Stimulated activated naive CD8-positive, alpha-beta T cell treated with anti-CD3 and anti-CD28 coated beads, Interleukin-15, amount 100 ng/mL, for 72 hours (primary cell): Measurements from ENCODE around the gene IL1F10.

Source experiments
- ATAC-seq: fragments of 150-1000 bp; cut with Tn5 transposase; 2 replicates; pipeline ENCODE4 v1.10.0; 2021; ENCODE audit warnings: mild to moderate bottlenecking, moderate library complexity
- DNase-seq, 2 donors: peaks; one replicate each; pipeline ENCODE4 v3.0.0; 2021 to 2022
- H3K27ac Mint-ChIP-seq, 2 donors: one replicate each; pipeline ENCODE4 v1.8.0; 2022; ENCODE audit warnings: mild to moderate bottlenecking in 2 of 2, mixed read lengths in 2 of 2, moderate library complexity in 2 of 2
- H3K27me3 Mint-ChIP-seq: one replicate; pipeline ENCODE4 v1.8.0; 2022; ENCODE audit warnings: mixed read lengths
- H3K4me1 Mint-ChIP-seq: one replicate; pipeline ENCODE4 v1.8.0; 2022; ENCODE audit warnings: mild to moderate bottlenecking, mixed read lengths
- H3K4me3 Mint-ChIP-seq, 2 donors: one replicate each; pipeline ENCODE4 v1.8.0; 2022; ENCODE audit warnings: mild to moderate bottlenecking in 2 of 2, mixed read lengths in 2 of 2, moderate library complexity in 1 of 2
- H3K9me3 Mint-ChIP-seq, 2 donors: one replicate each; pipeline ENCODE4 v1.8.0; 2022; ENCODE audit warnings: mixed read lengths in 2 of 2

IL1F10 gene

DNA sequence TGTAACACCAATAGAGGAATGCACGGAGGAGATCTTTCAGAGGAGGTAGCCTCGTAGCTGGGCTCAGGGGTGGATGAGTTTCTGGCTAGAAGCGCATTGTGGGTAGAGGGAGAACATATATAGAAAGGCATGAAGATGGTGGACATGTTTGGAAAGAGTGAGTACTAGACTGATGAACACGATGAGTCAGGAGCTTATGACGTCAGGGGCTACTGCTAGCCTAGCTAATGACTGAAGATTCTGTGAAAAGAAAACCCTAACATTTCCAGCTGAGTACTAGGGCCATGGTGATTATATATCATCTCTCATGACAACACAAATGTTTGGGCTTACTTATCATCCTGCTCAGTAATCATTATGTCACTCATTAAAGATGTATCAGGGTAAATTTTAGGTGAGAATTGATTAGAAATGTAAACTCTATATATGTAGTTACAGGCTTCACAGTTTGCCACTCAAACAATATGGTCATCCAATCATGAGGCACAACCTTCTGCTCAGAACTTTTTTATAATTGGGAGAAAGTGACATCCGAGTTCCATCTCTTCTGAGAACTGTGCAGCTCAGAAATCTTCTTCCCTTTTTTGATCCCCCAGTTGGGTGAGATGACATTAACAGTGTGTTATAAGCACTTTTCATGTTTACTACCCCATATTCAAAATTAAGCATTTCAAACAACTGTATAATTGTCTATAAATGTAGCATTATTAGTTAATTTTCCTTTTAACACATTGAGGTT is 37.4 kb downstream of the IL1F10 start:
- H3K4me3 Mint-ChIP-seq, result no peak overlapping the region
- peaks cover 31% of the 10 kb centered on the region for H3K4me1 Mint-ChIP-seq
- no peaks in the 10 kb centered on the region for H3K27me3 Mint-ChIP-seq
- H3K9me3 Mint-ChIP-seq, result peaks cover 15 to 29% of the 10 kb centered on the region in 2 donors
- ATAC-seq (peak; percentile 84), DNase-seq (peak in 1 of 2 donors; percentile 45)
- no peak overlapping the region for H3K27ac Mint-ChIP-seq

DNA sequence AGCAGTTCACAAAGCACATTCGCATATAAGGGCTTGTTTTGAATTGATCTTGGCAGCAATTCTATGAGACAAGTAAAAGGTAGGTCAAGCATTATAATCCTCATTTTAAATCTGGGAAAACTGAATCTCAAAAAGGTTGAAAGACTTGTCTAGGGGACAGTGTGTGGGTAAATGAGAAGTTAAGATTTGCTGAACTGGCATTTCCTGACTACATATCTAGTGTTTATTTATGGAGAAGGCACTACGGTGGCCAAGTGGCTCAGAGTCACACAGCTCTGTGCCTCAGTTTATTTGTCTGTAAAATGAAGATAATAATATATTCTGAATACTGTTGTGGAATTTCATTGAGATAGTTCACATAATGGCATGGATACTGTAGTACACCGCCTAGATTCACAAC is 43.4 kb downstream of the IL1F10 start:
- Mint-ChIP-seq H3K9me3 (no peaks in the 10 kb centered on the region), H3K4me1 (no peaks in the 10 kb centered on the region), H3K4me3 (no peak overlapping the region), H3K27ac (no peak overlapping the region), H3K27me3 (no peaks in the 10 kb centered on the region)
- no peak for ATAC-seq
- no peak for DNase-seq

DNA sequence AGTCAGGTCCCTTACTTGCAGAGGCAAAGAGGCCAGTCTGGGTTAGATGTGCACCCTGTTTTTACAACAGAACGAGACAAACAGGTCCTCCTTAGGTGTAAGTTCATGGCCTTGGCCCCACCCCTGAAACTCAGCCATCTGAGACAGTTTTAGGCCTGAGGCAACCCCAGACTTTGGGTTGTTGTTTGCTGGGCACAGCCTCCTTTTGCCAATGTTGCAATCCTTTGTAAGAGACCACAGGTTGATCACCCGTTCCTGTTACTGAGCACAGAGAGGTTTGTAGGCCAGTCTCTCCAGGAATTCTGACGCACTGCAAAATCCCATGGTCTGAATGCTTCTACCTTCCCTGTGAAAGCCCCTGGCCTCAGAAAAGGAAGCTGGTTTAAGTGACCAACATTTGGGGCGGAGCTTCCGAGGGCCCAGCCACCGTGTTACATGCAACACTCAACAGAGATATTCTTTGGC is 44.1 kb downstream of the IL1F10 start:
- Mint-ChIP-seq H3K4me1 (no peaks in the 10 kb centered on the region), H3K27me3 (no peaks in the 10 kb centered on the region), H3K9me3 (no peaks in the 10 kb centered on the region), H3K27ac (no peak overlapping the region), H3K4me3 (no peak overlapping the region)
- ATAC-seq (no peak), DNase-seq (no peak)

GRCh38 chr2:113112441-113112840 is 44.7 kb downstream of the IL1F10 start:
- ATAC-seq (no peak), DNase-seq (no peak)
- Mint-ChIP-seq H3K4me1 (no peaks in the 10 kb centered on the region), H3K4me3 (no peak overlapping the region), H3K9me3 (no peaks in the 10 kb centered on the region), H3K27me3 (no peaks in the 10 kb centered on the region), H3K27ac (no peak overlapping the region)

GRCh38 chr2:113112871-113113270 is 45.1 kb downstream of the IL1F10 start:
- Mint-ChIP-seq H3K27ac (no peak overlapping the region), H3K9me3 (no peaks in the 10 kb centered on the region), H3K4me1 (no peaks in the 10 kb centered on the region), H3K4me3 (no peak overlapping the region), H3K27me3 (peaks cover 1% of the 10 kb centered on the region)
- no peak for ATAC-seq
- DNase-seq, result no peak

DNA sequence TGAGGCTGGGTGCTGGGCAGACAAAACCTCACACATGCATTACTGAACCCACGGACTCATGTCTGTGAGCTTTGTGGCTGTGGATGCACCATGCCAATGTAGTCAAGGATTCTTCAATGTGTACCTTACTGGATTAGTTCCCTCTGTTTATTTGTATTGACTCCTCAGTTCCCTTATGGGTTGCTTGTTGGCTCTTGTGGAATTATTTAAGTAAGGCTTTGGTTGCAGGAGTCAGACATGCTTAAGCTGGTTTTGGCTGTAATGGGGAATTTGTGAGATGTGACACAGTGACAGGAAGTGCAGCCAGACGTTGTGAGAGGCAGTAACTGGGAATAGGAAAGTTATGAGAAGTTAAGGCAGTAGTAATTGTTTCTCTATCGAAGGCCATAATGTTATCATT is 46.0 kb downstream of the IL1F10 start:
- Mint-ChIP-seq H3K4me1 (no peaks in the 10 kb centered on the region), H3K4me3 (no peak overlapping the region), H3K9me3 (no peaks in the 10 kb centered on the region), H3K27me3 (peaks cover 5% of the 10 kb centered on the region), H3K27ac (no peak overlapping the region)
- no peak for DNase-seq
- no peak for ATAC-seq

GRCh38 chr2:113114224-113114945 is 46.6 kb downstream of the IL1F10 start:
- H3K4me1 Mint-ChIP-seq, result no peaks in the 10 kb centered on the region
- peaks cover 6% of the 10 kb centered on the region for H3K27me3 Mint-ChIP-seq
- no peak for ATAC-seq

GRCh38 chr2:113114996-113115395 is 47.2 kb downstream of the IL1F10 start:
- no peak overlapping the region for H3K27ac Mint-ChIP-seq
- peaks cover 13% of the 10 kb centered on the region for H3K27me3 Mint-ChIP-seq
- DNase-seq (no peak), ATAC-seq (no peak)
- H3K4me3 Mint-ChIP-seq, result no peak overlapping the region
- no peaks in the 10 kb centered on the region for H3K4me1 Mint-ChIP-seq
- H3K9me3 Mint-ChIP-seq, result no peaks in the 10 kb centered on the region

More at GRCh38 chr2:113114224-113114945, 46.6 kb downstream of the IL1F10 start:
- no peak for DNase-seq
- no peak overlapping the region for H3K27ac Mint-ChIP-seq
- H3K4me3 Mint-ChIP-seq, result no peak overlapping the region
- no peaks in the 10 kb centered on the region for H3K9me3 Mint-ChIP-seq

DNA sequence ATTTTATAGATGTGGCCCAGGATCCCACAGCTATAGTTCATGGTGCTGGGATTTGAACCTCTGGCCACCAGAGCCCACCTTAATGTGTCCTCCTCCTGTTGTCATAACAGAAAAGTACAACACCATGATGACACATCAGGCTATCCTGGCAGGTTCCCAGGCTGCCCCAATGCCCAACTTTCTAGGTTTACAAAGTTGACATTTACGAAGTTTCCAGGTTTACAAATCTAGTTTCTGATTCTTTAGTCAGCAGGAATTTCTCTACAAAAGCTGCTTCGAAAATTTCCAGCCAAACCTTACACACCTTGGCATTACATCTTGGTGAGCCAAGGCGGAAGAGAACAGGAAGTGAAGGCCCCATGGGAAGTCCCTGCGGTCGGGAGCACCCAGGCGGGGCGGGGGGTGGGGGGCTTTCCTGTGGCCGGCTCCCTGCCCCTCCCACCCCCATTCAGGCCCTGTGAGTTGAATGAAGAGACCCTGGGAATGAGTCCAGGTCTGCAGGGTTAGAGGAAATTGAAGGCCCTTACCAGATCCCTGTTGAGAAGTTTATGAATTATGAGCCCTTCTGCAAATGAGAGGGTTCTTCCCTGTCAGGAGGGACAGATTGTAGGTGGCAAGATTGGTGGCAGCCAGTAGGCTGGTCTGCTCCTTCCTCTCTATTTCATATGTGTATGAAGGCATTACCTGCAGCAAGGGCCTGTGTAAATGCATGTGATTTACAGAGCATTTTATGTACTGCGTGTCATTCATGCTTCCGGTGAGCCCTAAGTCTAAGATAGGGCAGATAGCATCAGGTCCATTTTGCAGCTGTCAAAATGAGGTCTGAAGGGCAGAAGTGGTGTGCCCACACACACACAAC is 48.6 kb downstream of the IL1F10 start:
- H3K27ac Mint-ChIP-seq, result peak overlapping the region in 1 of 2 donors; percentile 83
- H3K4me1 Mint-ChIP-seq, result peaks cover 6% of the 10 kb centered on the region
- peak in 1 of 2 donors; percentile 25 for DNase-seq
- H3K27me3 Mint-ChIP-seq, result peaks cover 21% of the 10 kb centered on the region
- peak overlapping the region; percentile 37 to 48 for H3K4me3 Mint-ChIP-seq
- peak; percentile 41 for ATAC-seq
- no peaks in the 10 kb centered on the region for H3K9me3 Mint-ChIP-seq

DNA sequence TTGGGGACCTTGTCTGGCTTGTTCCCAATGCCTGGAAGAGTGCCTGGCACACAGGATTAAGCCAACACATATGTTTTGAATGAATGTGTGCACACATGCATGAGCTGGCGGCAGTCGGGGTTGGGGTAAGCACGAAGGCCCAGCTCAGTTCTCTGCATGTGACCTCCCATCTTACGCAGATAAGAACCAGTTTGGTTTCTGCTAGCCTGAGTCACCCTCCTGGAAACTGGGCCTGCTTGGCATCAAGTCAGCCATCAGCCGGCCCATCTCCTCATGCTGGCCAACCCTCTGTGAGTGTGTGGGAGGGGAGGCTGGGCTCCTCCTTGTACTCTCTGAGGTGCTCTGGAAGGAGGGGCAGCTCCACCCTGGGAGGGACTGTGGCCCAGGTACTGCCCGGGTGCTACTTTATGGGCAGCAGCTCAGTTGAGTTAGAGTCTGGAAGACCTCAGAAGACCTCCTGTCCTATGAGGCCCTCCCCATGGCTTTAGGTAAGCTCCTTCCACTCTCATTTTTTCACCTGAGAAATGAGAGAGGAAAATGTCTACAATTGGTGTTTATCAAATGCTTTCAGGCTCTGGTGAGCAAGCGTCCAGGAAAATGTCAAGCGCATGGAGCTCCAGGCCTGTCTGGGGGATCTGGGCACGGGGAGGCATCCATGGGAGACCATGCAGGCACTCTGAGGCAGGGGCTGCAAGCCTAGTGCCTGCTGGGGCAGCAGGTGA is 49.9 kb downstream of the IL1F10 start:
- Mint-ChIP-seq H3K27me3 (peaks cover 35% of the 10 kb centered on the region), H3K9me3 (no peaks in the 10 kb centered on the region), H3K4me3 (peak overlapping the region in 1 of 2 donors; percentile 26), H3K4me1 (peaks cover 6% of the 10 kb centered on the region), H3K27ac (peak overlapping the region in 1 of 2 donors; percentile 77)
- DNase-seq (peak in 1 of 2 donors; percentile 78), ATAC-seq (peak; percentile 91)

GRCh38 chr2:113118263-113118657 is 50.5 kb downstream of the IL1F10 start:
- Mint-ChIP-seq H3K4me3 (peak overlapping the region in 1 of 2 donors; percentile 26), H3K27me3 (peaks cover 35% of the 10 kb centered on the region), H3K4me1 (peaks cover 7% of the 10 kb centered on the region), H3K27ac (no peak overlapping the region), H3K9me3 (no peaks in the 10 kb centered on the region)
- ATAC-seq (no peak), DNase-seq (no peak)

DNA sequence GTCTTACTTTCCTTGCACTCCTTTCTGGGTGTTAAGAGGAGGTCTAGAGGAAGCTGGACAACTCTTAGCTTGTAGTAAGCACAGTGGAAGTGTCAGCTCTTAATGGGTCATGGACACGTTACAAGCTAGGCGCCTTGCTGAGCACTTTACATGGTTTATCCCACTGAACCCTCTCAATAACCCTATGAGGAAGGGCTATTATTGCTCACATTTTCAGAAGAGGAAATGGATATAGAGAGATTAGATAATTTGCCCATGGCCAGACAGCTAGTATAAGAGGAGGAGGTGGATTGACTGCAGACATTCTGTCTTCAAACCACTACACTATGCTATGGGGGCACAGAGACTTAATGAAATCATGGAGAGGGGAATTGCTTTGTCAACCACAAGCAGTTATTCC is 51.3 kb downstream of the IL1F10 start:
- ATAC-seq, result no peak
- no peaks in the 10 kb centered on the region for H3K9me3 Mint-ChIP-seq
- H3K27ac Mint-ChIP-seq, result no peak overlapping the region
- H3K4me3 Mint-ChIP-seq, result no peak overlapping the region
- no peak for DNase-seq
- H3K4me1 Mint-ChIP-seq, result peaks cover 16% of the 10 kb centered on the region
- H3K27me3 Mint-ChIP-seq, result peaks cover 35% of the 10 kb centered on the region

GRCh38 chr2:113120861-113121260 is 53.1 kb downstream of the IL1F10 start:
- Mint-ChIP-seq H3K9me3 (no peaks in the 10 kb centered on the region), H3K4me3 (no peak overlapping the region), H3K27ac (no peak overlapping the region), H3K27me3 (peaks cover 35% of the 10 kb centered on the region), H3K4me1 (peaks cover 33% of the 10 kb centered on the region)
- ATAC-seq (no peak), DNase-seq (no peak)

GRCh38 chr2:113122364-113122763 is 54.6 kb downstream of the IL1F10 start:
- Mint-ChIP-seq H3K4me1 (peaks cover 39% of the 10 kb centered on the region), H3K9me3 (no peaks in the 10 kb centered on the region), H3K4me3 (no peak overlapping the region), H3K27ac (no peak overlapping the region), H3K27me3 (peaks cover 35% of the 10 kb centered on the region)
- ATAC-seq, result no peak
- DNase-seq, result no peak

GRCh38 chr2:113123726-113124125 is 56.0 kb downstream of the IL1F10 start:
- ATAC-seq (no peak), DNase-seq (no peak)
- peak overlapping the region in 1 of 2 donors; percentile 58 for H3K4me3 Mint-ChIP-seq
- peaks cover 49% of the 10 kb centered on the region for H3K4me1 Mint-ChIP-seq
- H3K27me3 Mint-ChIP-seq, result peaks cover 30% of the 10 kb centered on the region
- H3K9me3 Mint-ChIP-seq, result no peaks in the 10 kb centered on the region
- H3K27ac Mint-ChIP-seq, result no peak overlapping the region
